DOHH2 (cell line): Measurements from ENCODE around the gene ASXL2.
"Not testable (repeated sequence)": the region's sequence is repeated elsewhere in the genome, so short reads cannot be mapped to it uniquely, and the experiment has no call there.

ENCODE experiments used
- H3F3A ChIP-seq: fragments of 200-600 bp; sonication (generic), shearing (Covaris generic); 2 replicates; pipeline ENCODE4 v1.6.0; 2016; ENCODE audit warnings: antibody characterized with exemption, mild to moderate bottlenecking; ENCODE audit not compliant: control insufficient read depth, insufficient read depth
- H3K27ac ChIP-seq: fragments of 200-600 bp; sonication (generic); 2 replicates; pipeline ENCODE4 v1.5.1; 2014; ENCODE audit warnings: low read depth, mild to moderate bottlenecking, low read length, moderate library complexity
- H3K27me3 ChIP-seq: fragments of 200-600 bp; sonication (generic); 2 replicates; pipeline ENCODE4 v1.6.1; 2014; ENCODE audit warnings: mild to moderate bottlenecking, low read length, mixed read lengths; ENCODE audit not compliant: control insufficient read depth
- H3K36me3 ChIP-seq: fragments of 200-600 bp; sonication (generic); 2 replicates; pipeline ENCODE4 v1.6.1; 2014; ENCODE audit warnings: mild to moderate bottlenecking, low read length, moderate library complexity, mixed read lengths; ENCODE audit not compliant: control insufficient read depth
- H3K4me1 ChIP-seq: fragments of 200-600 bp; sonication (generic); 2 replicates; pipeline ENCODE4 v1.6.1; 2014; ENCODE audit warnings: mild to moderate bottlenecking, low read length, mixed read lengths; ENCODE audit not compliant: control insufficient read depth
- H3K4me2 ChIP-seq: fragments of 200-600 bp; sonication (generic); 2 replicates; pipeline ENCODE4 v1.6.0; 2014; ENCODE audit warnings: mild to moderate bottlenecking, low read length, moderate library complexity
- H3K4me3 ChIP-seq: fragments of 200-600 bp; sonication (generic); 2 replicates; pipeline ENCODE4 v1.5.1; 2014; ENCODE audit warnings: mild to moderate bottlenecking, low read length, mixed read lengths
- H3K79me2 ChIP-seq: fragments of 200-600 bp; sonication (generic); 2 replicates; pipeline ENCODE4 v1.6.1; 2014; ENCODE audit warnings: mild to moderate bottlenecking, low read length, mixed read lengths; ENCODE audit not compliant: control insufficient read depth
- H3K9me2 ChIP-seq: fragments of 200-600 bp; sonication (generic); replicated peaks from 2 replicates; pipeline ENCODE4 v1.6.1; 2014; ENCODE audit warnings: mild to moderate bottlenecking, low read length, mixed read lengths; ENCODE audit not compliant: control insufficient read depth
- H3K9me3 ChIP-seq: fragments of 200-600 bp; sonication (generic); 2 replicates; pipeline ENCODE4 v1.6.1; 2014; ENCODE audit warnings: antibody characterized with exemption, low read length, mixed read lengths; ENCODE audit not compliant: control insufficient read depth, insufficient read depth
- H4K20me1 ChIP-seq: fragments of 200-600 bp; sonication (generic); 2 replicates; pipeline ENCODE4 v1.6.0; 2014; ENCODE audit warnings: low read depth, mild to moderate bottlenecking, antibody characterized with exemption, low read length, moderate library complexity; ENCODE audit not compliant: control insufficient read depth, insufficient read depth
- CTCF ChIP-seq: fragments of 200-600 bp; sonication (generic); IDR thresholded peaks from one replicate; pipeline ENCODE4 v1.5.1; 2014; ENCODE audit warnings: antibody characterized with exemption, mild to moderate bottlenecking, low read depth, low read length; ENCODE audit not compliant: poor library complexity, severe bottlenecking
- EZH2phosphoT487 ChIP-seq: fragments of 200-600 bp; sonication (generic); IDR thresholded peaks from 2 replicates; pipeline ENCODE4 v1.6.1; 2017; ENCODE audit warnings: borderline replicate concordance, mild to moderate bottlenecking, antibody characterized with exemption, low read length, moderate library complexity, mixed read lengths

ASXL2 gene

DNA sequence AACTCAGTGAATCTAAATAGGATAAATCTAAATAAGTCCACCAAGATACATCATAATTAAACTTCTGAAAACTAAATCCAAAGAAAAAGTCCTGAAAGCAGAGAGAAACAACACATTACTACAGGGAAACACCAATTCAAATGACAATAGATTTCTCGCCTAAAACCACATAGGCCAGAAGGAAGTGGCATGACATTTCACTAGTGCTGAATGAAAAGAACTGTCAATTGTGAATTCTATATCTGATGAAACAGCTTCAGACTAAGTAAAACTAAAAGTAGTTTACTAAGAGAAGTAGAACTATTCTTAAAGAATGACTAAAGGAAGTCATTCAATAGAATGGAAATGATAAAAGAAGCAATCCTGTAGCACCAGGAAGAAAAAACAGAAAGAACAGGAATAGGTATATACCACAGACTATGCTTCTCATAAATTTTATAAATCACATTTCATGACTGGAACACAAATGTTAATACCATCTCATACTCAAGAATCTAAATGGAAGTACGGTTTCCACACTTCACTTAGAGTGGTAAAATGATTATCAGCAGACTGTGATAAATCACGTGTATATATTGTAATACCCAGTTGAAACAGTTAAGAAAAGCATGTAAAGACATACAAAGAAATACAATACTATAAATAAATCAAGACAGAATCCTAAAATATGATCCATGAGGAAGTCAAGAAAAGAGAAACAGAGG, 46.4 kb downstream of the ASXL2 start:
- Histone ChIP-seq H4K20me1 (no peaks in the 10 kb centered on the region), H3K9me2 (no peaks in the 10 kb centered on the region), H3K4me3 (no peak overlapping the region), H3K79me2 (peaks cover 24% of the 10 kb centered on the region), H3K27ac (no peak overlapping the region), H3K36me3 (peaks cover 24% of the 10 kb centered on the region), H3K4me2 (no peak overlapping the region), H3K9me3 (no peaks in the 10 kb centered on the region), H3F3A (no peaks in the 10 kb centered on the region), H3K27me3 (no peaks in the 10 kb centered on the region), H3K4me1 (no peaks in the 10 kb centered on the region)
- TF ChIP-seq EZH2phosphoT487 (no peak), CTCF (no peak)

DNA sequence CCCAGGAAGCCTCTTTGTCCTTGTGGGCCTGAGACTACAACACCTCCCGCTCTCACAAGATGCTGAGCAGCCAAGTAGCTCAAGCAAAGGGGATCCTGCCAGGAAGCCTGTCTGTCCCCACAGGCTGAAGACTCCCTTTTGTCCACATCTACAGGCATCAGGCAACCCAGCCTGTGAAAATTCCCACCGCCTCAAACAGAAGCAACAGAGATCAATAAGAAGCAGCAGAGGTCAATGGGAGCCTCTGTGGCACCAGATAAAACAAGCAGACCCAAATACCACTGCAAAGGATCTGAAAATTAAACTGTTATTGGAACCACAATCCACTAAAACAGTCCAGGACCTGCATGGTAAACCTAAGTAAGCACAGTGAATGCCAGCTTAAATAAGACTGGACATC, 48.5 kb downstream of the ASXL2 start:
- Histone ChIP-seq H3K9me3 (no peaks in the 10 kb centered on the region), H3K27me3 (no peaks in the 10 kb centered on the region), H3K79me2 (peaks cover 23% of the 10 kb centered on the region), H3K9me2 (no peaks in the 10 kb centered on the region), H3K4me1 (no peaks in the 10 kb centered on the region), H3F3A (no peaks in the 10 kb centered on the region), H3K4me2 (no peak overlapping the region), H3K36me3 (peaks cover 20% of the 10 kb centered on the region), H3K27ac (no peak overlapping the region), H3K4me3 (no peak overlapping the region), H4K20me1 (no peaks in the 10 kb centered on the region)
- TF ChIP-seq CTCF (no peak), EZH2phosphoT487 (no peak)

DNA sequence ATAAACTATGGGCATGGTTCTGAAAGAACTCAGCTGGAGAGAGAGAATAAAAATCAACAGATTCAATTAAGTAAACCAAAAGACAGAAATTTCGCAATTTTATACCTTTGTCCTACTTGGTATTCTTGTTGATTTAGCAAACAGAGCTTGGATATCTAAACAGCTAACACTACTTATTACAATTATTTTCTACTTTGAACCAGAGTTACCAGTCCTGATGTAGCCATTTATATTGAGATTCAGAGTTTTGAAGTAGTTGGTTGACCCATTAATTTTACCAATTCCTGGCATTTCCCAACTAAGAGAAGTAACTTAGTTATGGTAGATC, 48.9 kb downstream of the ASXL2 start:
- peaks cover 21% of the 10 kb centered on the region for H3K79me2 ChIP-seq
- no peaks in the 10 kb centered on the region for H3K4me1 ChIP-seq
- no peaks in the 10 kb centered on the region for H3K9me3 ChIP-seq
- H3K4me2 ChIP-seq = no peak overlapping the region
- TF ChIP-seq CTCF = no peak
- no peak for TF ChIP-seq EZH2phosphoT487
- H3K27ac ChIP-seq = no peak overlapping the region
- H3F3A ChIP-seq = no peaks in the 10 kb centered on the region
- peaks cover 18% of the 10 kb centered on the region for H3K36me3 ChIP-seq
- no peak overlapping the region for H3K4me3 ChIP-seq
- no peaks in the 10 kb centered on the region for H3K27me3 ChIP-seq
- no peaks in the 10 kb centered on the region for H3K9me2 ChIP-seq
- H4K20me1 ChIP-seq = no peaks in the 10 kb centered on the region

DNA sequence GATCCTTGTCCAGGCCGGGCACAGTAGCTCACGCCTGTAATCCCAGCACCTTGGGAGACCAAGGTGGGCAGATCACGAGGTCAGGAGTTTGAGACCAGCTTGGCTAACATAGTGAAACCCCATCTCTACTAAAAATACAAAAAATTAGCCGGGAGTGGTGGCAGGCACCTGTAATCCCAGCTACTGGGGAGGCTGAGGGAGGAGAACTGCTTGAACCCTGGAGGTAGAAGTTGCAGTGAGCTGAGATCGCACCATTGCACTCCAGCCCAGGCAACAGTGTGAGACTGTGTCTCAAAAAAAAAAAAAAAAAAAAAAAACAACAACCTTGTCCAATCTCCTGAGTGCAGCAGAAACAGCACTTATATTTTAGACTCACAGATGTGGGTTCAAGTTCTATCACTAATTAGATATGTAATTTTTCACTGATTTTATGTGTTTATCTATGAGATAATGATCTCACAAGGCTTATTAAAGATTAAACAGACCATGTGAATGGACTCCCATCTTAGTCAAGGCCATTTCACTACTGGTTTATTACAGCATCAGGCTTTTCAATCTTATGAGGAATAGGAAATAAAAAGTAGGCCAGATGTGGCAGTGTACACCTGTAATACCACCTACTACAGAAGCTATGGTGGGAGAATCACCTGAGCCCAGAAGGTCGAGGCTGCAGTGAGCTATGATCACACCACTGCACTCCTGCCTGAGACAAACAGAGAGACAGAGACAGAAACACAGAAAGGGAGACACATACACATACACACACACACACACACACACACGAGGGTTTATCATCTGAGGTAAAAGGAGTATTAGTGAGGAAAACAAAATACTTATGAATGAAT, 49.5 kb downstream of the ASXL2 start:
- H3K4me3 ChIP-seq, H3K27ac ChIP-seq, H3K4me1 ChIP-seq, H3K27me3 ChIP-seq, H3K9me2 ChIP-seq, H4K20me1 ChIP-seq, H3K9me3 ChIP-seq, H3K4me2 ChIP-seq, H3F3A ChIP-seq: not testable (repeated sequence)
- H3K79me2 ChIP-seq = peaks cover 21% of the 10 kb centered on the region
- peaks cover 15% of the 10 kb centered on the region for H3K36me3 ChIP-seq
